HG03457 (cell line): Measurements from ENCODE around the gene RNF149.
"Not testable (repeated sequence)": the region's sequence is repeated elsewhere in the genome, so short reads cannot be mapped to it uniquely, and the experiment has no call there.

Source experiments
- ATAC-seq: cut with Tn5 transposase; IDR thresholded peaks from one replicate; pipeline ENCODE4 v1.9.1; 2021; ENCODE audit warnings: moderate number of reproducible peaks; ENCODE audit not compliant: unreplicated experiment

The RNF149 gene

DNA sequence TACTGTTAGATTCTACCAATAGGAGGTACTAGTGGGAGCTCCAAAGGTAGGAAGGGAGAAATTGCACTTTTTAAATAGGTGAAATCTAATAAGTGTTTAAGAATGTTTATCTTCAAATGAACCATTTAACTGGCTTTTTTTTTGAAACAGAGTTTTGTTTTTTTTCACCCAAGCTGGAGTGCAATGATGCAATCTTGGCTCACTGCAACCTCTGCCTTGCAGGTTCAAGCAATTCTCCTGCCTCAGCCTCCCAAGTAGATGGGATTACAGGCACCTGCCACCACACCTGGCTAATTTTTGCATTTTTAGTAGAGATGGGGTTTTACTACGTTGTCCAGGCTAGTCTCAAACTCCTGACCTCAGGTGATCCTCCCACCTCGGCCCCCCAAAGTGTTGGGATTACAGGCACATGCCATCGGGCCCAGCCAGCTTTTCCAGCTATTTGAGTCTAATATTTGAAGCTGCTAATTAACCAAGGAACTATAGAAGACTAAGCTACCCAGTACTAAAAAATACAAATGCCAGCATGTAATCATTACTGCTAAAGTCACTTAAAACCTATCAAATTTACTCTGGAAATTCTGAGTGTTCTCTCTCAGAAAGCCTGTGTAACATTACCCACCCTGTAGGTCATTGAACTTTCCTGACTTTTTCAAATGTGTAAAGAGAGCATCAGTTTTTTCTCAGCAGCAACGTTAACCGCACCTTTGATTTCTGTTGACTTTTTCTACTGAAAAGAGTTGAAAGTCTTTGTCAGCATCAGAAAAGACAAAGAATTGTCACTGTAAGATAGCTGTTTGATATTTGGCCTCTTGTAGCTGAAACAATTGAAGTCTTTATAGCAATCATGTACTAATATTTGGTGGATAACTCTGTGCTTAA, 24.6 kb upstream of the RNF149 start:
- no peak for ATAC-seq

DNA sequence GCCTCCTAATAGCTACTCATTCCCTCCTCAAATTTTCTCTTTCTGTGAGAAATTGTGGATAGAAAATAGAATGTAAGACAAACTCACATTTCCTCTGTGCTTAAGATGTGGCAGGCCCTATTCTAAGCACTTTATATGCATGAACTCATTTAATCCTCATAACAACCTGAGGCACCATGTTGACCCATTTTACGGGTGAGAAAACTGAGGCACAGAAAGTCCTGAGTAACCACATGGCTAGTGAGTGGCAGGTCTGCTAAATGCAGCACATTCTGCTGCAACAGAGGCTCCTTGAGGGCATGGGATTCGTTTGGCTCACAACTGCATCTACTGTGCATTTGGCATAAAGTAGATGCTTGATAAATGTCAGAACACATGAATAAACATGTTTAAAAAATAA, 22.7 kb upstream of the RNF149 start:
- ATAC-seq = no peak

DNA sequence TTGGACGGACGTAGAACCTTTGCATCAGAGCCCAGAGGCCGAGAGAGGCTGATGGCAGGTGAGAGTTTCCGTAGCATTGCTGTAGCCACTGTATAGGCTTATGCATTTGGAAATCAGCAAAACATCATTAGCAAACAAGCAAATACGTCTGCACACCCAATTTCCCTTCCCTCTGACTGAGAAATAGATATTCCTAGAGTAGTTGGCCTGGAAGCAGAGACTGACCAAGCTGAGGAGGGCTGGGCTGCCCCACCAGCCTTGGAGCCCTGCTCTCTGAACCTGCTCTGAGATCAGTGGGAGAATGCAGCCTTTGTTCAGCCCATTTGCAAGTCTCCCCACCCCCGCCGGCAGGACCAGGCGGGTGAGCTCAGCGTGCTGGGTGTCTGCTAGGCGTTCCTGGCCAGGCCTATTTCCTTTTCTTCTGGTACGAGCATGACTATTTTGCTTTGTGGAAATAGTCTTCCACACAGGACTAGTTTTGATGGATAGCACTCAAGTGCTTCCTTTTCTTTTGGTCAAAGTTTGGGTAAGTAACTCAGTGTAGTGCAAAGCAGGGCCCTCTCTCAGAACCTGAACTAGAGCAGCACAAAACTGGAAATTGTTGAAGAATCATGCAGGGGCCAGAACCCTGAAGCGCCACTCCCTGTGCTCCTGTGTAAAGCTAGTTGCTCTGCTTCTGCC, 21.9 kb upstream of the RNF149 start:
- no peak for ATAC-seq

DNA sequence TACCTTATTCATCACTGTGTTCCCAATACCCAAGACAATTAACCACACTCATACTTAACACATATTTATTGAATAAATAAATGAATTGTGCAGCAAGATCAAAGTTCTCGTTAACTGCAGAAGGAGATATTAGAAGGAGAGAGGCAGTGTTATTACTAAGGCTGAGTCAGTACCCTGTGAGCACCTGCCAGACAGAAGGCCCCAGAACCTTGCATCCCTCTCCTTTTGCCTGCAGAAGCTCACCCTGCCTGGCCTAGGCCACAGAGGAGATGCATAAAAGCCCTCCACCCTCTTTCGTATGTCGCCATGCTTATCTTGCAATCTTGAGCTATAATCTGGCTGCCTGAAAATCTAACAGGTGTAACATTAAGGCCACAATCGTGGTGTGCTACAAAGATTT, 20.5 kb upstream of the RNF149 start:
- ATAC-seq = no peak

DNA sequence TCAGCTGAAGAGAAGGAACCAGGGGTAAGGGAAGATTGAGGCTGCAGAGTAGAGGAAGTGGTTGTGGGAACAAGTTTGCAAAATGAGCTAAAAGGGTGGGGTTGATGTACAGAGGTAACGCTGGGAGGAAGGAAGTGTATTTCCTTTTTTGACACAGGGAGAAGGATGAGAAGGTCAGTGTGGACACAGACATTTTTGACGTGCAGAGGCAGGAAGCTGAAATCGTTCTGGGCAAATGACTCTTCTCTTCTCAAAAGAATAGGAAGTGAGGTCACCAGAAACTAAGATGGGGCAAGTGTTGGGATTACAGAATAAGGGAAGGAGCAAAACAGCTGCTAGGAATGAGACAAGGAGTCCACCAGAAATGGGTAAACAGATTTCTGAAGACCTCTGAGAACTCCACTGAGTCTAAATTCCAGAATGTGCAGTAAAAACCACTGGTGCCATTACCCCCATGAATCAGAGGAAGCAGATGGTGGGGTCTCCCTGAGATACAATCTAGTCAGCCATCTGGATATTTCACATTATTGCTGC, 20.0 kb upstream of the RNF149 start:
- ATAC-seq = no peak

DNA sequence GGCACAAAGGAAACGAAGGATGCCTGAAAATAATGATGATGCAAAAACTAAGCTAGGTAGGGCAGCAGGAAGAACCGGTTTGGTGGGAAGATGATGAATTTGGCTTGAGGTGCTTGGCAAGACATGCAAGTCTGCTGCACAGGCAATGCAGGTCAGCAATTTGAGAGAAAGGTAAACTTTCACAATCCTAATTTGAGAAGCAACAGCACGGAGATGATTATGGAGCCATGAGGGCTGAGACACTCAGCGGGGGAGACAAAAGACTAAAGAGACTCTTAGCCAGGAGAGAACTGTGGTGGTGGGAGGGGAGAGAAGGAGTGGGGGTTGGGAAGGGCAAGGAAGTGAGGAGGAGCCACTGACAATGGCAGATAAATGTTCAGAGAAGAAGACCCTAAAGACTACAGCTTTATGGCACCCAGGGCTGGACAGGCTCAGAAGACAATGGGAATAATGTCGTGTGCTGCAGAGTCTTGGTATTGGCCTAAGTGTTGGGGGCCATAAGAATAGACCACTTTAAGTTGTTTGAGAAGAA, 19.4 kb upstream of the RNF149 start:
- no peak for ATAC-seq

DNA sequence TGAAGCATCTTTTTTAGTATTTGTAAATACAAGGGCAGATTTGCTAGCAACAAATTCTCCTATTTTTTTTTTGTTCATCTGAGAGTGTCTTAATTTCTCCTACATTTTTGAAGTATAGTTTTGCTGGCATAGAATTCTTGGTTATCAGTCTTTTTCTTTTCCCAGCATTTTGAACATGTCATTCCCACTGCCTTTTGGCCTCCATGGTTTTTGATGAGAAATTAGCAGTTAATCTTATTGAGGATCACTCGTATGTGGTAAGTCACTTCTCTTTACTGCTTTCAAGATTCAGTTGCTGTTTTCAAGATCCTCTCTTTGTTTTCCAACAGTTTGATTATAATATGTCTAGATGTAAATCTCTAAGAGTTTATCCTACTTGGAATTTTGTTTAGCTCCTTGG, 16.9 kb upstream of the RNF149 start:
- ATAC-seq = no peak

DNA sequence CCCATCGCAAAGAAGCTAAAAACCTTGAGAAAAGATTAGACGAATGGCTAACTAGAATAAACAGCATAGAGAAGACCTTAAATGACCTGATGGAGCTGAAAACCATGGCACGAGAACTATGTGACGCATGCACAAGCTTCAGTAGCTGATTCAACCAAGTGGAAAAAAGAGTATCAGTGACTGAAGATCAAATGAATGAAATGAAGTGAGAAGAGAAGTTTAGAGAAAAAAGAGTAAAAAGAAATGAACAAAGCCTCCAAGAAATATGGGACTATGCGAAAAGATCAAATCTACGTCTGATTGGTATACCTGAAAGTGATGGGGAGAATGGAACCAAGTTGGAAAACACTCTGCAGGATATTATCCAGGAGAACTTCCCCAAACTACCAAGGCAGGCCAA, 8.1 kb upstream of the RNF149 start:
- not testable (repeated sequence) for ATAC-seq

DNA sequence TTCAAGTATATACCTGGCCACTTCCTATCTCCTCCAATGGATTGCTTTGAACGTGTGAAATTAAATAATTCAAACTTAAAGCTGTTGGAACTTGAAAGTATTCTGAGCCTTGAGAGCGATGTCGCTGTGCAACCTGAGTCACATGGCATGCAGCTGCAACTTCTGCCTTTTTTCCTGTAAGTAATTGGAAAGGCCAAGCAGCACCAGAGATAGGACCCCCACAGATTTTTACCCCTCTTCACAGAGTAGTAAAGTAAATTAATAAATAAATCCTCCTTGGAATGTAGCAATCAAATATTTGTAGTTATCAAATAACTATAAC, 3.2 kb upstream of the RNF149 start:
- no peak for ATAC-seq

DNA sequence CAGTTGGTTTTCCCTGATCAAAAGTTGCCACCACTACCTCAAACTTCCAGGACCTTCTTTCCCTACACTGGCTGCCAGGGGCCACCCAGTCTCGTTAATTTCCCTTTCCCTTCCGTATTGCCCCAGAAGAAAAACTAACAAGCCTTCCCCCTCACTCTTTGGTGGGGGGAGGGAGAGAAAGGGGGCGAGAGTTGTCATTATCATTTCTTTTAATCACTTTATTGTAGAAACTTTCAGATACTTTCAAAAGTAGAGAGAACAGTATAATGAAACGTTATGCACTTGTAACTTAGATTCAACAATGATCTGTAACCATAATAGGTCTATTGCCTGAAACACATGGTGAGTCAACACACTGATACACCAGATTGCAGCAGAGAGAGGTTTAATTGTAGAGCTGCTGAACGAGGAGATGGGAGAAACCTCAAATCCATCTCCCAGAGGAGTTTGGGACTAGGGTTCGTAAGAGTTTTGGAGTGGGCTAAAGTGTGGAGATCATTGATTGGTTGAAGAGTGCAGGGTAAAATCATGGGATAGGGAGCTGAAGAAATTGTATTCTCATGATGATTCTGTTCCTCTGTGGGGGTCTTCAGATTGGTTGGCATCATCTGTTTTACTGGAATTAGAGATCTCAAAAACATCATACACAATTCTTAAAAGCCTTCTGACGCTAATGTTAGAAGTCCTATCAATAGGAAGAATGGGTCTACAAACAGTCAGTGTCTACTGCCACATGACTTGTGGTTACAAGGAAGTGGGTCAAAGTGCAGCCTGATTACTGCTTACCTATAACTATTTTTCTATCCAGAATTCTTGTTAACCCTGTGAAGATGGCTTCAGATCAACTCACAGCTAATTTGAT, 2.6 kb upstream of the RNF149 start:
- no peak for ATAC-seq

DNA sequence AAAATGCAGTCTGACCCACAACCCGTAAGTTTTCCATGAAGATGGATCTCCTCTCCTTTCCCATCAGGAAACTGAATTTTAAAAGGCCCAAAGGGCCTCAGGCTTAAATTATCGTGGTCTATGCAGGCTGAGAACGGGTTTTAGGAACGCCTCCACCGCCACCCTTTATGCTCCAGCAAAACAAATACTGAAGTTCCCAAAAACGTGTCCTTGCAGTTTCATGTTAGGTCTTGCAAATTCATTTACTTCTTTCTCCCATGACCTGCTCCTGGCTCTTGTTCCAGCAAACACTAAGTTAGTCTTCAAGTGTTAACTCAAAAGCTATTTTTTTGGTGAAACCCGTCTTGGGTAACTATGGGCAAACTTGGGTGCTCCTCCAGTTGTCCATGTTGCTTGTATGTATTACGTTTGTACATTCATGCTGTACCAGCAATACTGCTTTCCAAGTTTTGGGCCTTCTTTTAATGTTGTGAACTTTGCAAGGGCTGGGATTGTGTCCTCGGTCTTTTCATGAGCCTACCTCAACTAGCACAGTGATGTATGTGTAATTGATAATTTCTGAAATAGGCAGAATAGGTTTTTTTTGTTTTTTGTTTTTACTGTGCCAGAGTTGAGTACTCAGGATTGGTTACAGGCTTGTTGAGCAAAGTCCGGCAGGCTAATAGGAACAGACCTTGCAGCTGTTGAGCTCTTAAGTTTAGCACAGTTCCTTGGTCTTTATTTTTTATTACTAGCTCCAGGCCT, 1.8 kb upstream of the RNF149 start:
- no peak for ATAC-seq

DNA sequence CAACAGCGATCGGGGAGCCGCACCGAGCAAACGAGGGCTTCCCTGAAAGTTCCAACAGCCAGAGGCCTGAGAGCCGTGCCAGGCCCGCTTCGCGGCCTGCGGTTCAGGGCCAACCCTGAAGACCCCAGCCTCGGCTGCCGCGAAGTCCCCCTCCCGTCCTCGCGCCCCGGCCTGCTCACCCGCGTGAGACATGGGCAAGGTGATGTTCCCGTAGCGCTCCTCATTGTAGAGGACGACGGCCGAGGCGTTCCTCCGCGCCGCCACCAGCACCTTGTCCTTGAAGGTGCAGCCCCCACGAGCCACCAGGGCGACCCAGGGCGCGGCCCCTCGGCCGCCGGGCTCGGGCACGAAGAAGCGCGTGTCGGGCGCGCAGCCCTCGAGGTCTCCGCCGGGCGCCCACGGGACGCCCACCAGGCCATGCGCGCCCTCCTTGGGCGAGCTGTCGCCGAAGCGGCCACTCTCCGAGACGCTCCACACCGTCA, 510 bp downstream of the RNF149 start:
- peak; percentile 13 for ATAC-seq

DNA sequence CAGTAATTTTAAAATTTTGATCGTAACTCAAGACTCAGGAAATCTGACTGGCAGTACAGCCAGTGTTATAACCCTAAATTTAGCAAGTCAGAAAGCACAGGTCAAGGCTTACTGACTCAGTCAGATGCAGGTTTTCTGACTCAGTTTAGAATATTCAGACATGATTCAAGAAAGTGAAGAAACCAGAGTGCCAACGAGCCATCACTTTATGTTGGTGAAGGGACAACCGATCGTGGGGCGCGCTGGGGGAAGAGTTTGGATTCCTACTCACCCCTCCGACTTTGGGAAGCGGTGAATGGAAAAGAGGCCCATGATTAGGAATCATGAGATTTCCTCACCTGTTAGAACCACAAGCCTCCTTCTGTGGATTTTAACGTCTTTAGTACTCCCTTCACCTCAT, 998 bp downstream of the RNF149 start:
- no peak for ATAC-seq

DNA sequence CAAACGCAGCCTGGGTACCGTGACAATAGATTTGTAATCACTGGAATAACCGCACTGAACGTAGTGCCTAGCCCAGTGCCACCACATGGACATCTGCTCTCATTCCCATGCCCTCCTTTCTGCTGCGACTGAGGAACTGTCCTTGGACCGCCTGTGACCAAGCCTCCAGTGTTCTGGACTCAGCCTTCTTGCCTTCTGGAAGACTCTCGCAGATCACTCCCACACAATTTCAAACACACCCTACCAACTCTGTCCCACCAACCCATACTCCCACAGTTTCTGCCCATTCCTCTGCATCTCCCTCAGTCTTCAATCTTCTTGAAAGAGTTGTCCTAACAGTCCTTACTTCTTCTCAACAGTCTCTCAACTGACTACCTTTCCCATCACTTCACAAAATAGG, 2.1 kb downstream of the RNF149 start:
- peak; percentile 14 for ATAC-seq

DNA sequence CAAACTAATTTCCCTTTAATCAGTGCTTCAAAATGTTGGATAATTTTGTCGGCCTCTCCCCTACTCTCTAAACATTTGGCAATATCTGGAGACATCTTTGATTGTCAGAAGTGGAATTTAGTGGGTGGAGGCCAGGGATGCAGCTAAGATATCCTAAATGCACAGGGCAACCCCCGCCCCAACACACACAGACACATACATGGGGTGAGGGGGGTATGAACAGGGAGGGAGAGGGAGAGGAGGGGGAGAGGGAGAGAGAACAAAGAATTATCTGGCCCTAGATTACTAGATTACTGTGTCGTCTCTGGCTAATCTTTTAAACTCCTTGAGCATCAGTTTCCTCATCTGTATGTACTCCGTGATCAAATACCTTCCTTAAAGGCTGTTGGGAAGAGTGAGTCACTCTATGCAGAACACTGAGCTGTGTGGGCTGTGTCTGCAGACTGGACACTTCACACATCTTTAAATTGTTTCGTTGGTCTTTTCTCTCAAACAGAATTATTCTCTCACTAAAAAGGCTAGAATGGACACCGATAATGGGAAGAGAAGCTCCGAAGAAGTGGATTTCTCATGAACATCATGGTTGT, 2.9 kb downstream of the RNF149 start:
- ATAC-seq = no peak

DNA sequence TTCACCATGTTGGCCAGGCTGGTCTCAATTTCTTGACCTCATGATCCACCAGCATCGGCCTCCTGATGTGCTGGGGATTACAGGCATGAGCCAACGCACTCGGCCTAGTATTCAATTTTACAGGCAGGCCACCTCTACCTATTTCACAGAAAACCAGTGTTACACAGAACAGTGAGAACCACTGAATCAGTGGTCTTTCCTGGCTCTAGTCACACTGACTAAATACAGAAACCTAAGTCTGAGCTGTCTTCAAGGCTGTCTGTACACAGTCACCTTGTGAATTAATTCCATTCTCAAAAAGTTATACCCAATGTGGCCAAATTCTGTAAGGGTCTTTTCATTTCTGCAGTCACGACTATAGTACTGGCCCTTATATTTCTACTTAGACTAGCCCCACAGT, 3.5 kb downstream of the RNF149 start:
- ATAC-seq = no peak

DNA sequence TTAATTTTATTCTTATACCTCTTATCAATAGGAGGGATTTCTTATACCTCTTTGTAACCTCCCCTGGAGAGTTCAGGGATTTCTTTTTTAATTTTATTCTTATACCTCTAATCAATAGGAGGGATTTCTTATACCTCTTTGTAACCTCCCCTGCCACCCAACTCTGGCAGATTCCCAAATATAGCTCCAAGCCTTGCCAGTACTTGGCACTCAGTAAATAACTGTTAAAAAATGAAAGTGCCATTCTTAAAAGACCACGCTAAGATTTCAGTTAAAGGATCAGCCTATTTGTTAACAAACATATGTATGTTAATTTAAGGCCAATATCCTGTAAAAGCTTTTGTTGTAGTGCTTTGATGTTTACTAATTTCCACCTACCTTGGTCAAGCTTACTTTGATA, 4.8 kb downstream of the RNF149 start:
- ATAC-seq = no peak

DNA sequence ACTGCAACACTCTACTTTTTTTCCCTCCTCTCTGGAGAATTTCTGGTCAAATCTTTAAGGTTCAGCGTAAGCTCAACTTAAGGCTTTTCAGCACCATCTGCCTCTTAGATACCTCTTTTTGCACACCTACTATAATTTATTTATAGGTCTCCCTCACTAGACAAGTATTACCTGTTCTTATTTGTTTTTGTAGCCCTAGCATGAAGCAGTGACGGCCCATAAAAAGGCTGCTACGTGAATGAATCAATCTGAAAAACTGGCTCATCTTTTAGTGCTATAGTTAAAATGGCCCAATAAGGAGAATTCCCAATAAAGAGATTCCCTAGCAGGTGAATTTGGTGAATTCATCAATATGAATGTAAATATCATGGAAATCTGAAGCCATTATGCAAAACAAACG, 6.5 kb downstream of the RNF149 start:
- ATAC-seq = no peak

DNA sequence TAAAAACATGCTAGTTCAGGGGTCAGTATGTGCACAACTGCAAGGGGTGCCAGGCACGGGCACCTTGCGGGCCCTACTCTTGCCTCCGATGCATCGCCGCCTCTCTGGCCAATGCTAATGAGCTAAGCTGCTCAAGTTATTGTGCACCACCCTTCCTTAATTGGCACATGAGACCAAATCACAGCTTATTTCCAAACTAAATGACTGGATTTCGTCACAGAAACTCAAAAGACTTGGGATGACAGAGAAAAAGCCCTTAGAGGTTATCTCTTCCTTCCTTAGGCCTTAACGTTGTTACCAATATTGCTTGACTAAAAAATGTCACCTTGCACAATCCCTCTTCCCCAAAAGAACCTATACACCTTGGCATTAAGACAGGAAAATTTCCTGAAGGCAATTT, 7.7 kb downstream of the RNF149 start:
- ATAC-seq = no peak

DNA sequence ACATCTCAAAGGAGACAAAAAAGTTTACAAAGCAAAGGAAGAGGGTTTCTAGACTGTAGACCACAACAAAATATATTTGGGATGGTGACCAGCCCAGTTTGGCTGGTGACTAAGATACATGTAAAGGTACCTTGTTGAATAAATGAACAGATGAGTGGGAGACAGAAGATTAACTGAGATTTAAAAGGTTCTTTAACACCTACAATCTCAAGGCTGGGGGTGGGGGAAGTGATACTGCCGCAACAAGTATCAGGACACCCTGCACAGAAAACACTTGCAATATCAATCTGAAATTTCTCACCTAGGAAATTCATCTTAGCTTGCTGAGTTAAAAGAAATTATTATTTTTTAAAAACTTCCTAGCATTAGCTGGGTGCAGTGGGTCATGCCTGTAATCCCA, 8.3 kb downstream of the RNF149 start:
- ATAC-seq = no peak
